ENCODE data around the gene KCTD18.

DNA sequence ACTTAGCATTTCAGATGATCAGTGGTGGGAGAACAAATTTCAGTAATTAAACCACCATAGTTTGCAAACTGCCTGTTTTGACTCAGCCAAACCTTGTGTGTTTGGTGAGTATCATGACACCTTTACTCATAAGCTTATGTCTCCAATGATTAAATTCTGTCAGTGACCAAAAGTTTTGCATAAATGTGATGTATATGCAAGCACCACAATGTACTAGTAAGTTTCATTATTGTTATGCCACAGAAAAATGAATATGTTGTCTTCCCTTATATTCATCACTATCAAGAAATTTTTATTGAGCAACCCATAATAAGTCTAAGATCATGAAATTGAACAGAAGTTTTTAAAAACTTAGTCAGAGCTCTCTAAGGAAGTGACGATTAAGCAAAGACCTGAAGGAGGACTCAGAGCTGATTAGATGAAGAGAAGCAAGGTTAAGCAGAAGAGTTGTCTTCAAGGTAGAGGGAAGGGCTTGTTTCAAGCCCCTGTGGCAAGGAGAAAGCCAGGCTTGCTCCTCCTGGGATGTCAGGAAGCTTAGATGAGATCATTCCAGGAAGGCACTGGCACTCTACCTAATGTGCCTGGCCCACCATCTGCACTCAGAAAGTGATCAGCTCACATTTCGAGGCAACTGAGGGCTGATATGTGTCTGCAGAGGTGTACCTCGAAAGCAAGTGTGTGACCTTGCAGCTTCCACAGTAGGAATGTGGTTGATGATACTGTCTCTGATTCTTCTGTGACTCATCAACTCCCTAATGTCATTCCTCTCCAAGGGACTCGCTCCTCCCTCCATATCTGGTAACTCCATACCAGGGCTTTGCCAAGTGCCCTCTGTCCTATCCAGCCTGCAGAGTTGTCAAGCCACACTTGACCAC lies 54.7 kb downstream of the KCTD18 start:
- TF ChIP-seq, protein P1, sequence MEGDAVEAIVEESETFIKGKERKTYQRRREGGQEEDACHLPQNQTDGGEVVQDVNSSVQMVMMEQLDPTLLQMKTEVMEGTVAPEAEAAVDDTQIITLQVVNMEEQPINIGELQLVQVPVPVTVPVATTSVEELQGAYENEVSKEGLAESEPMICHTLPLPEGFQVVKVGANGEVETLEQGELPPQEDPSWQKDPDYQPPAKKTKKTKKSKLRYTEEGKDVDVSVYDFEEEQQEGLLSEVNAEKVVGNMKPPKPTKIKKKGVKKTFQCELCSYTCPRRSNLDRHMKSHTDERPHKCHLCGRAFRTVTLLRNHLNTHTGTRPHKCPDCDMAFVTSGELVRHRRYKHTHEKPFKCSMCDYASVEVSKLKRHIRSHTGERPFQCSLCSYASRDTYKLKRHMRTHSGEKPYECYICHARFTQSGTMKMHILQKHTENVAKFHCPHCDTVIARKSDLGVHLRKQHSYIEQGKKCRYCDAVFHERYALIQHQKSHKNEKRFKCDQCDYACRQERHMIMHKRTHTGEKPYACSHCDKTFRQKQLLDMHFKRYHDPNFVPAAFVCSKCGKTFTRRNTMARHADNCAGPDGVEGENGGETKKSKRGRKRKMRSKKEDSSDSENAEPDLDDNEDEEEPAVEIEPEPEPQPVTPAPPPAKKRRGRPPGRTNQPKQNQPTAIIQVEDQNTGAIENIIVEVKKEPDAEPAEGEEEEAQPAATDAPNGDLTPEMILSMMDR (IDR thresholded peaks at IDR 0.05; ENCODE audit: low read depth, low read length, poor library complexity, severe bottlenecking) = no peak
- TF ChIP-seq EZH2phosphoT487 (IDR thresholded peaks at IDR 0.05; ENCODE audit: borderline replicate concordance, low read length) = no peak

All from DOHH2 (cell line).